ENCODE data around the gene COX8A.

The COX8A gene

DNA sequence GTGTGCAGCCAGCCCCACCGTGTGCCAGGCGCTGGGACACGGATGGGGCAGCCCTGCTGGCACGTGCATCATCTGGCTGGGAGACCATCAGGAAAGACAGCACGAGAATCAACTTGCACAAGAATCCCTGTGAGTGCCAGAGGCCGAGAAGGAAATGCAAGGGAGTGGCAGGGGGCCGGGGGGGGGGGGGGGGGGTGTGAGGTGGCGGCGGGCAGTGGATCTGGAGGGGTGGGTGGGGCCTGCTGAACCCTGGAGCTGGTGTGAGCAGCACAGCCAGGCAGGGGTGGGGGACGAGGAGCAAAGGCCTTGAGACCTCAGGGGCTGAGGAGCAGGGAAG, 47.3 kb downstream of the COX8A start:
- DNase-seq (ENCODE audit: low read depth), result no peak

DNA sequence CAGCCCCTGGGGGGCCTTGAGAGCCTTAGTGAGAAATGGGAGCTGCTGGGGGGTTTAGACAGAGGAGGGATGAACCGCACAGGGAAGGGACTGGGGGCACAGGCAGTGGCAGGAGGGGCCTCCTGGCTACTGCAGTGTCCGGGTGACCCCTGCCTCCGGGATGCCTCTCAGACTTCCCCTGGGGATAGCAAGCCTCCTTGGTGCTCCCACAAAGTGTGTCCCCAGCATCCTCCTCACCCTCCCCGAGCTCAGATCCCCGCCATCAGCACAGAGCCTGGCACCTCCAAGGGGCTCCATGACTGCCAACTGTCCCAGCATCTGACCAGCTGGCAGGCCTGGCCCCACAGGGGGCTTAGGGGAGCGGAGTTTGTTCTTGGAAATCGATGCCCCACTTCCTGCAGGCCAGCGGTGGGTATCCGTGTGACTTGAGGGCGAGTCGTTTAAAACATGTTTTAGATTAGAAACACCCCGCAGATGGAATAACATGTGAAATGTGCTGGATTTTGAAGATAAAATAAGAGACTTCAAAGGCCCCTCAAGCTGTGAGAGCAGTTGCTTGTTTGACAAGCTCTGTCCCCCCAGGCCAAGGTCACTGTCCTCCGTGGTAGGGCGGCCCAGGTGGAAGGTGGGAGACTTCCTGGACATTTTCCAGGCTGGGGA, 47.8 kb downstream of the COX8A start:
- no peak for DNase-seq (ENCODE audit: low read depth)

DNA sequence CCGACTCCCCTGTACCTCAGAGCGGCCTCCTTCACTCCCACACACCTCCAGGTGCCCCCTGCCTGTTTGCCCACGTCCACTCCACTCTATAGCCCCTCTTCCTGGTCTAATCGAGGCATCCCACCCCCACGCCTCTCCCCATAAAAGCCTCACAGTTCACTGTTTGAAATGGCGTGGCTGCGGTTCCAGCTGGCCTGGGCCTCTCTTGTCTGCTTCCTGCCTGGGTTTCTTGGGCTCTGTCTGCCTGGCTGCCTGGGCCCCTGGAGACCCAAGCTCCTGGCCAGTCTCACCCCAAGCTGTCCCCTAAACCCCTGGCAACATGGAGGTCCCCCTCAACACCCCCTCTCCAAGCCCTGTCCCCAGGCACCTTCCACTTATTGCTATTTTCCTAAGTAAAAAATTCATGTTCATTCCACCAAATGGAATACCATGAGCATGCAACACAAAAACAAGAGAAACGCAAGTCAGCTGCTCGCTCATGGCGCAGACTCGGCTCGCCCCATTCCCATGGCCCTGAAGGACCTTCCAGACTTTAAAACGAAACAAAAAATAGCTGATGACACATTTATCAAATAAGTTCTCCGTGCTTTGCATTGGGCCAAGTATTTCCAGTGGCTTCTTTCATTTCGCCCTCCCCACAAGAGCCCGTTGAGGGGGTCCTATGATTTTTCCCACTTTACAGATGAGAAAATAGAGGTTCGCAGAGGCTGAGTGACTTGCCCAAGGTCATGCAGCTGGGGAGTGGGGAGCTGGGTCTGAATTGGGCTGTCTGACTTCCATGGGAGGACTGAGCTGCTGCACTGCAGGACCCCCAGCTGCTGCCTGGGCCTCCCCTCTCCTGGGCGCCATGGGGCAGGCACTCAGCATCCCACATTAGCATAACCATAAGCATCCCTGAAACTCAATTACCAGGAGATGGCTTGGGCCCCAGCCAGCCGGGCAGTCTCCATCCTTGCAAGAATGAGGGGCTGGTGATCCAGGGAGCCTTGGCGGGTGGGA, 49.6 kb downstream of the COX8A start:
- no peak for DNase-seq (ENCODE audit: low read depth)

DNA sequence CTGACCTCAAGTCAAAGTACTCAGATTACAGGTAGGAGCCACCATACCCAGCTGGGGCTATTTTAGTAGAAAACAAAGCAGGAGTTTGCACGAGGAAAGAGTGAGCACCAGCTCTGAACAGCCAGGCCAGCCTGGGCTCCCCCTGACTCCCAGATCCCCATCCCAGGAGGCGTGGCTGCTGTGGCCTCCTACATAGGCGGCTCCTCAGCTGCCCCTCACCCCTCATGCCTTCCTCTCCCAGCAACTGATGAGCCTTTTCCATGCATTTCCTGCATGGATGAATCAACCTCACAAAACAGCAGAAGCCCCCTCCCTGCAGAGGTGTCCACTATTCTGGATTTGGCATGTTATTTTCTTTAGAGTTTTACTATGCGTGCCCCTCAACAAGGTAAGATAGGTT, 50.8 kb downstream of the COX8A start:
- DNase-seq (ENCODE audit: low read depth), result no peak

Data from EH (cell line).